Calu3 (cell line): ENCODE results near the gene ITM2C. TPM values are rescaled to one million over a fixed set of nuclear protein-coding genes. Genes with fewer than 3 reads are reported as not detected.

Source experiments
- BruUV-seq: library from RNA; stranded (reverse); fragments of 400-500 nt; replicated peaks from 2 replicates; lab custom pipeline; 2021; lab: Mats Ljungman, UMichigan
- CTCF ChIA-PET: fragments of 300-600 bp; sonication (Branson Sonifier 250); formaldehyde crosslinking; loops from one replicate; lab custom pipeline; 2022; ENCODE audit warnings: antibody characterized with exemption; lab: Charles Lee
- DNase-seq: peaks from one replicate; pipeline ENCODE4 v3.0.0; 2022
- H3K27ac Mint-ChIP-seq: one replicate; pipeline ENCODE4 v1.8.0; 2022; ENCODE audit warnings: mixed read lengths; ENCODE audit not compliant: unreplicated experiment
- H3K27me3 Mint-ChIP-seq: one replicate; pipeline ENCODE4 v1.8.0; 2022; ENCODE audit warnings: mixed read lengths; ENCODE audit not compliant: unreplicated experiment
- H3K36me3 Mint-ChIP-seq: one replicate; pipeline ENCODE4 v1.8.0; 2022; ENCODE audit warnings: mild to moderate bottlenecking, moderate library complexity, mixed read lengths; ENCODE audit not compliant: insufficient read depth, unreplicated experiment
- H3K4me1 Mint-ChIP-seq: one replicate; pipeline ENCODE4 v1.8.0; 2022; ENCODE audit warnings: mild to moderate bottlenecking, low read depth, mixed read lengths; ENCODE audit not compliant: unreplicated experiment
- H3K4me3 Mint-ChIP-seq: one replicate; pipeline ENCODE4 v1.8.0; 2022; ENCODE audit warnings: mild to moderate bottlenecking, low read depth, moderate library complexity, mixed read lengths; ENCODE audit not compliant: unreplicated experiment
- H3K9me3 Mint-ChIP-seq: one replicate; pipeline ENCODE4 v1.8.0; 2022; ENCODE audit warnings: low read depth, mixed read lengths; ENCODE audit not compliant: unreplicated experiment
- intact Hi-C: fragments of 100-400 bp; cut with micrococcal nuclease; formaldehyde crosslinking; loops from one replicate; pipeline ENCODE4 v1.10.0; 2022; ENCODE audit not compliant: unreplicated experiment
- total RNA-seq: library from RNA; stranded (reverse); gene quantifications from 2 replicates; pipeline ENCODE4 v1.2.3, GENCODE V29; 2022
- TF ChIP-seq, protein P1 (sequence below): fragments of 200-600 bp; IDR thresholded peaks from one replicate; pipeline ENCODE4 v1.8.0; 2022; ENCODE audit warnings: antibody characterized with exemption; ENCODE audit not compliant: unreplicated experiment

Gene ITM2C
- total RNA-seq, 1 experiment from 2014 or later: 57.1 TPM

- Mint-ChIP-seq H3K27ac (no peak overlapping the region), H3K27me3 (peaks cover 96% of the 10 kb centered on the region), H3K4me1 (no peaks in the 10 kb centered on the region), H3K9me3 (no peaks in the 10 kb centered on the region), H3K4me3 (no peak overlapping the region), H3K36me3 (no peaks in the 10 kb centered on the region)
- no peak for DNase-seq
- CTCF ChIA-PET: no interaction called here
- BruUV-seq: no TSS peak
- intact Hi-C loops: no loop called here
- TF ChIP-seq, protein P1, sequence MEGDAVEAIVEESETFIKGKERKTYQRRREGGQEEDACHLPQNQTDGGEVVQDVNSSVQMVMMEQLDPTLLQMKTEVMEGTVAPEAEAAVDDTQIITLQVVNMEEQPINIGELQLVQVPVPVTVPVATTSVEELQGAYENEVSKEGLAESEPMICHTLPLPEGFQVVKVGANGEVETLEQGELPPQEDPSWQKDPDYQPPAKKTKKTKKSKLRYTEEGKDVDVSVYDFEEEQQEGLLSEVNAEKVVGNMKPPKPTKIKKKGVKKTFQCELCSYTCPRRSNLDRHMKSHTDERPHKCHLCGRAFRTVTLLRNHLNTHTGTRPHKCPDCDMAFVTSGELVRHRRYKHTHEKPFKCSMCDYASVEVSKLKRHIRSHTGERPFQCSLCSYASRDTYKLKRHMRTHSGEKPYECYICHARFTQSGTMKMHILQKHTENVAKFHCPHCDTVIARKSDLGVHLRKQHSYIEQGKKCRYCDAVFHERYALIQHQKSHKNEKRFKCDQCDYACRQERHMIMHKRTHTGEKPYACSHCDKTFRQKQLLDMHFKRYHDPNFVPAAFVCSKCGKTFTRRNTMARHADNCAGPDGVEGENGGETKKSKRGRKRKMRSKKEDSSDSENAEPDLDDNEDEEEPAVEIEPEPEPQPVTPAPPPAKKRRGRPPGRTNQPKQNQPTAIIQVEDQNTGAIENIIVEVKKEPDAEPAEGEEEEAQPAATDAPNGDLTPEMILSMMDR: peak; percentile 31
These were observed 48.8 kb downstream of the ITM2C start for GRCh38 chr2:230913406-230914143.

GRCh38 chr2:230914886-230915285, 50.1 kb downstream of the ITM2C start:
- Mint-ChIP-seq H3K4me3 (no peak overlapping the region), H3K36me3 (no peaks in the 10 kb centered on the region), H3K9me3 (no peaks in the 10 kb centered on the region), H3K4me1 (no peaks in the 10 kb centered on the region), H3K27ac (no peak overlapping the region), H3K27me3 (peaks cover 96% of the 10 kb centered on the region)
- no TSS peak for BruUV-seq
- no peak for DNase-seq
- intact Hi-C loops: no loop called here
- TF ChIP-seq, protein P1: no peak
- CTCF ChIA-PET: interaction anchor here (0.6 kb wide), 1 partner anchor 32 kb away, joined by 3 read pairs; no protein-coding TSS in a partner anchor

- intact Hi-C loops: no loop called here
- TF ChIP-seq, protein P1: no peak
- no TSS peak for BruUV-seq
- Mint-ChIP-seq H3K4me3 (no peak overlapping the region), H3K4me1 (no peaks in the 10 kb centered on the region), H3K27ac (no peak overlapping the region), H3K27me3 (peaks cover 96% of the 10 kb centered on the region), H3K9me3 (no peaks in the 10 kb centered on the region), H3K36me3 (no peaks in the 10 kb centered on the region)
- CTCF ChIA-PET: interaction anchor here (0.6 kb wide), 1 partner anchor 32 kb away, joined by 3 read pairs; no protein-coding TSS in a partner anchor
- no peak for DNase-seq
These were observed 50.6 kb downstream of the ITM2C start for GRCh38 chr2:230915319-230915718.

DNA sequence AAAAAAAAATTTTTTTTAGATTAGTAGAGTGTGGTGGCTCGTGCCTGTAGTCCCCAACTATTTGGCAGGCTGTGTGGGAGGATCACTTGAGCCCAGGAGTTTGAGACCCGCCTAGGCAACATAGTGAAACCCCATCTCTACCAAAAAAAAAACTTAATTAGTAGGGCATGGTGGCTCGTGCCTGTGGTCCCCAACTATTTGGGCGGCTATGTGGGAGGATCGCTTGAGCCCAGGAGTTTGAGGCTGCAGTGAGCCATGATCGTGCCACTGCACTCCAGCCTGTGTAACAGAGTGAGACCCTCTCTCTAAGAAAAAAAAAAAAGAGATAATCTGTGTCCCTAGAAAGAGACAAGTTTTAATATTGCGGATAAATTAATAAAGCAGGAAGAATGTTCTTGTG, 51.5 kb downstream of the ITM2C start:
- Mint-ChIP-seq H3K4me3 (no peak overlapping the region), H3K36me3 (no peaks in the 10 kb centered on the region), H3K27me3 (peaks cover 96% of the 10 kb centered on the region), H3K4me1 (no peaks in the 10 kb centered on the region), H3K9me3 (no peaks in the 10 kb centered on the region), H3K27ac (no peak overlapping the region)
- CTCF ChIA-PET: no interaction called here
- TF ChIP-seq, protein P1: no peak
- BruUV-seq: no TSS peak
- no peak for DNase-seq
- intact Hi-C loops: no loop called here
